Measurements from ENCODE around the gene NECTIN3.

NECTIN3 gene

GRCh38 chr3:111210003-111210711 is 138.5 kb downstream of the NECTIN3 start:
- no peak for TF ChIP-seq CTCF (IDR thresholded peaks at IDR 0.05)

- no peak for TF ChIP-seq CTCF (IDR thresholded peaks at IDR 0.05)
These were observed 139.4 kb downstream of the NECTIN3 start for GRCh38 chr3:111210866-111211564.

GRCh38 chr3:111212511-111212910 is 140.9 kb downstream of the NECTIN3 start:
- no peak for TF ChIP-seq CTCF (IDR thresholded peaks at IDR 0.05)

GRCh38 chr3:111215481-111215880 is 143.9 kb downstream of the NECTIN3 start:
- TF ChIP-seq CTCF (IDR thresholded peaks at IDR 0.05): no peak

GRCh38 chr3:111218615-111219014 is 147.0 kb downstream of the NECTIN3 start:
- TF ChIP-seq CTCF (IDR thresholded peaks at IDR 0.05): no peak

GRCh38 chr3:111227216-111227615 is 155.6 kb downstream of the NECTIN3 start:
- TF ChIP-seq CTCF (IDR thresholded peaks at IDR 0.05): no peak

- no peak for TF ChIP-seq CTCF (IDR thresholded peaks at IDR 0.05)
These were observed 157.7 kb downstream of the NECTIN3 start for GRCh38 chr3:111229301-111229700.
